Activated CD4-positive, CD25-positive, alpha-beta regulatory T cell treated with anti-CD3 and anti-CD28 coated beads, Interleukin-2, amount 50 U/mL, for 16 hours (primary cell): ENCODE data around the gene MTMR12.
"Not testable (repeated sequence)": the region's sequence is repeated elsewhere in the genome, so short reads cannot be mapped to it uniquely, and the experiment has no call there.

Experiments used
- DNase-seq: peaks from one replicate; pipeline ENCODE4 v3.0.0-alpha.2; 2020; ENCODE audit warnings: low read depth, low spot score

The MTMR12 gene

DNA sequence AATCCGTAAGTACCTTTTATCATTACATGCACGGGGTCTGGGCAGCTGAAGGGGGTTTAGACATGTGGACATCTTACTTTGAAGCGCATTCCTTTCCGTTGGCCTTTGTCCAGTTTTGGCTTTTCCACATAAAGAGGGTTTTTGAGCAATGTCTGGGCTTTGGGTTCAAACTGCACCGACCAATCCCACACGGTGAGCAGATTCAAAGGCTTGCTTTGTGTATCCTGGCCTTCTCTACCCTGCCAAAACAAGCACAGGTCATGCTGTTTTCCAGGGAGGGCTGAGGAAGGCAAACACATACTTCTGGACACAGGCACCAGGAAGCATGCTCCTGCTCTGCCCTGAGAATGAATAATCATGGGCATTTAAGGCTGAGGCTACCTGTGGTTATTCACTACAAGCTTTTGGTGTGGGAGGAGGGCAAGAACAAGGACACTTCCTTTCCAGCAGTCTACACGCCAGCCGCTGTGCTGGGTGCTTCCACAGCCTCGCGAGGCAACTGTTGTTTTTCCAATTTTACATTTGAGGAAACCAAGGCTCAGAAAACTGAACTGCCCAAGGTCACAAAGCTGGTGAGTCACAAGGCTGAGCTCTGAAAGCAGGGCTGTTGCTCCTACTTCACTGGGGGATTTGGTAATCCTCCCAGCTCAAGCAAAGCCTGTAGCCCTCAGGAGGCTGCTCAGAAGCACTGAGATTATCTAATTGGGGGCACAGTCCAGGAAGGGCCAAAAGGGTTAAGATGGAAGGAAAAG is 78.9 kb downstream of the MTMR12 start:
- DNase-seq = no peak

DNA sequence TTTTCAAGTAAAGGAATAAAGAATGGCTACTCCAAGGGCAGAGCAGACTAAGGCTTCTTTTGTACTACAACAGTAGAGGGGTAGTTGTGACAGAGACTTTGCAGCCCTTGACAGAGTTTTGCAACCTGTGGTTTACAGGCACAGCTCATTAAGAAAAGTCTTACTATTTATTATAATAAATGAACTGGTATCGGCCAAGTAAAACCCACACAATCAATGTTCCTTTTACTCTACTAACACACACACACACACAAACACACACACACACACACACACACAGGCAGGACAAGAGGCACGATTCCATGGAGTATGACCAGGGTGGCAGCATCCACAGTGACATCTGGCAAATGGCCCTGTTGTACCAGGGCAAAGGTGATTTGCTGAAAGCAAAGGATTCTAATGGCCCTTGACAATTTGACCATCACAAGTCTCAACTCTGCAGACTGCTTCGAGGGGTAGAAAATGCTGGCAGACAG is 79.5 kb downstream of the MTMR12 start:
- DNase-seq = no peak

DNA sequence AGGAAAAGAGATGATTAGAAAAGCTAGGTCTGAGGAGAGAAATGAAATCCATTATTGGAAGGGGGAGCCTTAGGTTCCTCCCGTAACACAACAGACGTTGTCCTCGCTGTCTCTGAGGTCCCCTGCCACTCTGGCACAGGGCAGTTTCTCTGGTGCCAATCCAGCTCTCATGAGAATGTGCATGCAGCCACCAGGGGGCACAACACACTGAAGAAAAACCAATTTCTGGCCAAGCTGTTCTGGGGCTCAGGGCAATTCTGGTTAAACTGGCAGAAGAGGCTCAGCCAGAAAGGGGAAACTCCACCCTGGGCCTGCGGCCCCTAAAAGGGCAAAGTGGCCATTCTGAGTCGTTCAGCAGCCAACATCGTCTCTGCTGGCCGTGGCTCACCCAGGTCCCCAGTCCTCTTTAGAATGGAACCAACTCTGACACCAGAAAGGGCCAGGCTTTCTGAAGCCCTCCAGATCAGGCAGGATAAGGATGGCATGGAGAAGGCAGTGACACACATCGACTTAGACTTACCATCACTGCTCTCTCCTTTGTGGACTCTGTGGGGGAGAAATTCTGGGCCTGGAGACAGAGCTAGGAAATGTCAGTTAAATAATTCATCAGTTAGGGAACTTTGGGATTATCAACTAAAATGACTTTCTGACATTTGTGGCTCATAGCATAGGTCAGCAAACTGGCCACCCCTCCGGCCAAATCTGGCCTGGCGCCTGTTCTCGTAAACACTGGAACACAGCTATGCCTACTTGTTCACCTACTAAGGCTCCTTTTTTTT is 80.1 kb downstream of the MTMR12 start:
- DNase-seq = peak; percentile 65

DNA sequence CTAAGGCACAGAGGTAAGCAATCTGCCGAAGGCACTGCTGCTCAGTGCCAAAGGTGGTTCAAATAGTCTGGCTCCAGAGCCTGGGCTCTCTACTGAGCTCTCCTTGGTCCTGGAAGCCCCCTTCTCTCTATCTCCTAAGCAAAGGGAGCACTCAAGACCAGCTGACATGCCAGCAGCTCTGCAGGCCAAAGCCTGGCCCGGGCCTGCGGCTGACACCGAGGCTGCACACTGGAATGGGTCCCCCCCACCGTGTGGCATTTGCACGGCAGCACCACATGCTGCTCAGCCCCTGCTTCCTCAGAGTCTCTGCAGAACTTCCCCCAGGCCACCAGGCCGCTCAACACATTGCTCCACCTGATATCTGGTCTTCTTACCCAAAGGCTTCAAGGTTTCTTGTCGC is 80.8 kb downstream of the MTMR12 start:
- no peak for DNase-seq

DNA sequence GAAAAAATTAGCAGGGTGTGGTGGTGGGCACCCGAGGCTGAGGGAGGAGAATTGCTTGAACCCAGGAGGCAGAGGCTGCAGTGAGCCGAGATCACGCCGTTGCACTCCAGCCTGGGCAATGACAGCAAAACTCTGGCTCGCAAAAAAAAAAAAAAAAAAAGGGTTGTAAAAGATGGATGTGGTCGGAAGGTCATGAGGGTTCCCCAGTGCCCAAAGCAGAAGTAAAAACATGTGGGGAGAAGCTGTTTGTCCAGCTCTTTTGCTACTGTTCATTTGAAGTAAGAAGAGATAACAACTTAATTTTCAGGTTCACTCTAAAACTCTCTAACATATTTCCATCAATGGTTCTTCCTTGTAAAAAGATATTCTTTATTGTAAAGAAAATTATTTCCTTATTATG is 81.5 kb downstream of the MTMR12 start:
- DNase-seq = no peak

GRCh38 chr5:32230356-32231099 is 82.2 kb downstream of the MTMR12 start:
- DNase-seq = no peak

- DNase-seq = no peak
These were observed 83.2 kb downstream of the MTMR12 start for GRCh38 chr5:32229586-32229985.

GRCh38 chr5:32228816-32229215 is 83.9 kb downstream of the MTMR12 start:
- DNase-seq = no peak

- DNase-seq = no peak
These were observed 87.3 kb downstream of the MTMR12 start for GRCh38 chr5:32225445-32225844.

- DNase-seq = no peak
These were observed 88.6 kb downstream of the MTMR12 start for GRCh38 chr5:32223972-32224609.

GRCh38 chr5:32222723-32223470 is 89.8 kb downstream of the MTMR12 start:
- no peak for DNase-seq

DNA sequence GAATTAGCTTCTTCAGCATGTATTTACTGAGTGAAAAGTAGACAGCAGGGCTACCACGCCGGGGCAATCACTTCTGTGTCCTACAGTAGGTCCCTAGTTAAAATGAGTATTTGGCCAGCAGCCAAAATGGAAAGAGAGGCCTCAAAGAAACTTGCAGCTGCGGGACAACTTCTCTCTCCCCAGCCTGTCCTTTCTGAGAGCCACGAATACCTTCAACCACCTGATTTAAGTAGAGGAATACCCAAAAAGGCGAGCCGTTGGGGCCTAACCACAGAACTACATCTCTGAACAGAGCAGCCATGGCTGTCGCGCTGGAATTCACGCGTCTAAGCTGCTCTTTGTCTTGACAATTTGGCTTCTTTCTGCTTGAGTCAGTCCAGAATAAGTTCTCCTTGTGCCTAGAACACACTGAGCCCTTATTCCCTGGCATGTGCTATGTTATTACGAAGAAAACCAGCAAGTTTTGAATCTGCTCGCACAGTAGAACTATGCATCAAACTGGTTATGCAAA is 94.8 kb downstream of the MTMR12 start:
- no peak for DNase-seq

DNA sequence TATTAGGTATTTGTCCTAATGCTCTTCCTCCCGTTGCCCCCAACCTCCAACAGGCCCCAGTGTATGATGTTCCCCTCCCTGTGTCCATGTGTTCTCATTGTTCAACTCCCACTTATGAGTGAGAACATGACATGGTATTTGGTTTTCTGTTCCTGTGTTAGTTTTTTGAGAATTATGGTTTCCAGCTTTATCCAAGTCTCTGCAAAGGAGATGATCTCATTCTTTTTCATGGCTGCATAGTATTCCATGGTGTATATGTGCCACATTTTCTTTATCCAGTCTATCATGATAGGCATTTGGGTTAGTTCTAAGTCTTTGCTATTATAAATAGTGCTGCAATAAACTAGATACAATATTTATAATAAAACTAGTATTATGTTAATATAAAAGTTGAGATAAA is 98.4 kb downstream of the MTMR12 start:
- DNase-seq = not testable (repeated sequence)

GRCh38 chr5:32210151-32210550 is 102.6 kb downstream of the MTMR12 start:
- no peak for DNase-seq

GRCh38 chr5:32208837-32209236 is 103.9 kb downstream of the MTMR12 start:
- not testable (repeated sequence) for DNase-seq

- no peak for DNase-seq
These were observed 105.4 kb downstream of the MTMR12 start for GRCh38 chr5:32207355-32207634.

DNA sequence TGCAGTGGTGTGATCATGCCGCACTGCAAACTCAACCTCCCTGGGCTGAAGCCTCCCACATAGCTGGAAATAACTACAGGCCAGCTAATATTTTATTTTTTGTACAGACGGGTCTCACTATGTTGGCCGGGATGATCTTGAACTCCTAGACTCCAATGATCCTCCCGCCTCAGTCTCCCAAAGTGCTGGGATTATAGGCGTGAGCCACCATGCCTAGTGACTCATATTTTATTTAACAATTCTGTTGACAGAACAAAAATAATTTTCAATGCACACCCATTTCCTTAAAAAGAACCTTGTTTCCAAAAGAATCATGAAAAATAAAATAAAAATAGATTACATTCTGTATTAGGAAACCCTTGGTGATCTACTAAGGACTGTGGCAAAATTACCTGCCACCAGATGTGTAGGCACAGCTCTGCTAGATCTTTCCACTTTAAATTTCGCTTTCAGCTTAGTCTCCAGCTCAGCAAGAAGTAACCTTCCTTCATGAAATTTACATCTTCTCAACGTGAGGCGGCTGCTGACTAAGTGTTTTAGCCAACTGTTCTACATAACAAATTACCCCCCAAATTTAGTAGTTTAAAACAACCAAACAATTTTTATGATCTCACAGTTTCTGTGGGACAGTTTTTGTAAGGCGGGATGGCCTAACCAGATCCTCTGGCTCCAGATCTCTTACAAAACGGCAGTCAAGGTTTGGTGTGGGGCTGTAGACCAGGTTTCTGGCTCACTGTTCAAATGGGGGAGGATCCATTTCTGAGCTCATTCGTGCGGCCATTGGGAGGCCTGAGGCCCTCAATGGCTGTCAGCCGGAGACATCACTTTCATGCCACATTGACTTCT is 106.0 kb downstream of the MTMR12 start:
- DNase-seq = no peak

- DNase-seq = no peak
These were observed 106.7 kb downstream of the MTMR12 start for GRCh38 chr5:32206053-32206452.

- no peak for DNase-seq
These were observed 110.3 kb downstream of the MTMR12 start for GRCh38 chr5:32202394-32202793.

DNA sequence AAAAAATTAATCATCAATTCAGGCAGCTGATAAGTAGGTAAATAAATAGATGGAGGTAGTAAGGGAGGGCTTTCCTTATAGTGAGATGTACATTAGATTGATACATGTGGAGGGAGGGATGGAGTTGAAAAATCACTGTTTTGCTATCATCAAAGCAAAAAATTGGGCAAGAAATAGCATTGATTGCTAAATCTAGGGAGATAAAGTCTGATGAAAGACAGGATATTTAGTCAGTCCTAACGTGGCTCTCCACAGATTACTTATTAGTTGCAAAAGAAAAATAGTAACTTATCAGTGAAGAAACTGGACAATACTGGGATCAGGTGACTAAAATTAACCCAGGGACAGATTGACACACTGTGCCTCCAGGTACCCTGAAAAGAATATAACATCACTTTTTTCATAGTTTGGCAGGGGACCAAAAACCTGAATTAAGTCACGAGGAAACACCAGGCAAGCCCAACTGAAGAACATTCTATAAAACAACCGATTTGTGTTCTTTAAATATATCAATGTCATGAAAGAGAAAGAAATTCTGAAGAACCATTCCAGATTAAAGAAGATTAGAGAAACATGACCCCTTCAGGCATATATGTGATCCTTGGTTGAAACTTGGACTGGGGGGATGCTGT is 111.5 kb downstream of the MTMR12 start:
- no peak for DNase-seq
